ENCODE measurements around the gene DAPK3.
"Not testable (repeated sequence)": the region's sequence is repeated elsewhere in the genome, so short reads cannot be mapped to it uniquely, and the experiment has no call there.

The DAPK3 gene

GRCh38 chr19:3969435-3970312 is 1.2 kb downstream of the DAPK3 start:
- peak; percentile 45 for TF ChIP-seq PKNOX1 (IDR thresholded peaks at IDR 0.05)
- no peak for TF ChIP-seq TARDBP (IDR thresholded peaks at IDR 0.05)
- ChIA-PET POLR2A (interaction anchor here (1.1 to 2.4 kb wide), 9 partner anchors 10 to 207 kb away, joined by 3 to 35 read pairs (median 4); partner anchors contain the start of genes EEF2 and MRPL54), CTCF (interaction anchor here (0.6 to 1.8 kb wide), 3 partner anchors 18 to 197 kb away, joined by 3 to 8 read pairs (median 7); no protein-coding TSS in a partner anchor)
- DNase-seq (ENCODE audit: extremely low spot score), result peak; percentile 33

- TF ChIP-seq PKNOX1 (IDR thresholded peaks at IDR 0.05) (no peak), FOXK2 (IDR thresholded peaks at IDR 0.05) (peak; percentile 91), ARNT (IDR thresholded peaks at IDR 0.05) (0 out of 2 replicates have a peak, but pooled peaks have one; percentile 21), CTBP1 (IDR thresholded peaks at IDR 0.05; ENCODE audit: borderline replicate concordance) (peak; percentile 43; the same call in 1 of the 2 replicates)
- ChIA-PET CTCF (interaction anchor here (0.6 to 1.8 kb wide), 3 partner anchors 19 to 198 kb away, joined by 3 to 8 read pairs (median 7); no protein-coding TSS in a partner anchor), POLR2A (interaction anchor here (0.6 to 2.4 kb wide), 10 partner anchors 11 to 206 kb away, joined by 3 to 35 read pairs (median 4); partner anchors contain the start of genes EEF2, MRPL54 and NMRK2)
- peak; percentile 80 for DNase-seq (ENCODE audit: extremely low spot score)
Observed at GRCh38 chr19:3968556-3969434, 2.1 kb downstream of the DAPK3 start.

- POLR2A ChIA-PET, result interaction anchor here (0.6 to 2.4 kb wide), 7 partner anchors 10 to 205 kb away, joined by 3 to 35 read pairs (median 4); partner anchors contain the start of genes EEF2, MRPL54 and NMRK2
- DNase-seq (ENCODE audit: extremely low spot score), result not testable (repeated sequence)
- CTCF ChIA-PET, result interaction anchor here (0.7 to 1.8 kb wide), 2 partner anchors 20 to 150 kb away, joined by 4 to 8 read pairs; no protein-coding TSS in a partner anchor
Observed at GRCh38 chr19:3967983-3968382, 2.9 kb downstream of the DAPK3 start.

- DNase-seq (ENCODE audit: extremely low spot score), result no peak
- TF ChIP-seq FOXK2 (IDR thresholded peaks at IDR 0.05), result no peak
- TF ChIP-seq ARNT (IDR thresholded peaks at IDR 0.05), result no peak
- TF ChIP-seq CTBP1 (IDR thresholded peaks at IDR 0.05; ENCODE audit: borderline replicate concordance), result no peak
- TF ChIP-seq SP1 (IDR thresholded peaks at IDR 0.05), result no peak
- TF ChIP-seq NFRKB (IDR thresholded peaks at IDR 0.05), result no peak
- no peak for TF ChIP-seq TARDBP (IDR thresholded peaks at IDR 0.05)
- no peak for TF ChIP-seq HDGF (IDR thresholded peaks at IDR 0.05; ENCODE audit: borderline replicate concordance)
- no peak for TF ChIP-seq ZNF384 (IDR thresholded peaks at IDR 0.05)
- TF ChIP-seq ELF4 (IDR thresholded peaks at IDR 0.05), result no peak
- no peak for TF ChIP-seq PKNOX1 (IDR thresholded peaks at IDR 0.05)
- CTCF ChIA-PET, result no interaction called here
- POLR2A ChIA-PET, result no interaction called here
Observed at GRCh38 chr19:3966051-3967017, 4.6 kb downstream of the DAPK3 start.

- no peak for DNase-seq (ENCODE audit: extremely low spot score)
- CTCF ChIA-PET, result no interaction called here
- TF ChIP-seq NFRKB (IDR thresholded peaks at IDR 0.05), result no peak
- TF ChIP-seq ZNF384 (IDR thresholded peaks at IDR 0.05), result no peak
- no peak for TF ChIP-seq FOXM1 (IDR thresholded peaks at IDR 0.05; ENCODE audit: borderline replicate concordance)
- no peak for TF ChIP-seq SUZ12 (IDR thresholded peaks at IDR 0.05)
- no peak for TF ChIP-seq ELF4 (IDR thresholded peaks at IDR 0.05)
- no peak for TF ChIP-seq LEF1 (IDR thresholded peaks at IDR 0.05; ENCODE audit: borderline replicate concordance)
- POLR2A ChIA-PET, result interaction anchor here (1.6 kb wide), 1 partner anchor 21 kb away, joined by 5 read pairs; the partner anchor contains the start of gene EEF2
Observed at GRCh38 chr19:3964256-3965194, 6.4 kb downstream of the DAPK3 start.
